Measurements from ENCODE around the gene PACS1. TPM values are rescaled to one million over a fixed set of nuclear protein-coding genes. Genes with fewer than 3 reads are reported as not detected.

Gene PACS1
- total and polyA plus RNA-seq, 2 donors (not counting 1 experiment from before 2014, with no cell fraction given) = 25.9 to 28.5 TPM

DNA sequence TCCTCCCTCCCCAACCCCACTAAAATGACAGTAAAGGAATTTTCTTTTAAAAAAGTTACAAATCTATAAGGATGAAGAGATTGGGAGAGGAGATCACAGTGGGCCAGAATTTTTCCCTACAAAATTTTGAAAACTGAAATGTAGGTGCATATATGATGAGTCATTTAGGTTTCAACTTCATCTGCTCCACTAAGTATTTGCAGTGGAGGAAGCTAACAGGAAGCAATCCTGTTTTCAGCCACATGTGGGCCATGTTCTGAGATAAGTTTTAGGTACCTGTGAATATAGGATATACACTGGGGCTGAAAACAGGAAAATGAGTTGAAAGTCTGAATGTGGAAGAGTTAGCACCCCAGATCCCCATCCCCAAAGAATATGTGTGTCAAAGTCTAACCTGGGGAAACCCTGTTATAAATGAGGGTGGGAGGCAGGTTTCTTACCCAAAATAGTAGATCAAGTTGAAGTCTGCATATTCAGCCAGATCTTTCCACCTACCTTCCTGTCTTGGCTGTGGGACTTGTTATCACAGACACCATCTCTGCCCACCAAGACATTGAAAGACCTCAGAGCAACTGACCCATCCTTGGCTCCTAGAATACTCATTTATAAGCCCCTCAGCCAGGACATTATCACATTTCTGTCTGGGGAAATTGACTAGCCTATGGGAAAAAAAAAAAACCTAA lies 87.3 kb downstream of the PACS1 start:
- Histone ChIP-seq H3K27ac (ENCODE audit: insufficient read depth, low read length) (no peak overlapping the region), H3K9ac (ENCODE audit: insufficient read depth, low read length) (no peak overlapping the region), H3K4me1 (ENCODE audit: control insufficient read depth, extremely low read depth, insufficient read depth, low read length) (no peaks in the 10 kb centered on the region), H3K79me2 (ENCODE audit: control insufficient read depth, insufficient read depth, low read length) (no peaks in the 10 kb centered on the region), H4K20me1 (ENCODE audit: control insufficient read depth, extremely low read depth, insufficient read depth, low read length) (no peaks in the 10 kb centered on the region), H3K4me2 (ENCODE audit: extremely low read depth, insufficient read depth, low read length) (no peak overlapping the region), H2AFZ (ENCODE audit: low read length) (no peak overlapping the region), H3K27me3 (ENCODE audit: control insufficient read depth, insufficient read depth, low read length) (no peaks in the 10 kb centered on the region), H3K4me3 (replicated peaks in 1 of 4; ENCODE audit: control extremely low read depth in 1 of 4, insufficient read depth in 1 of 4, low read depth in 3 of 4, low read length in 4 of 4) (no peak overlapping the region), H3K36me3 (ENCODE audit: control insufficient read depth, insufficient read depth, low read length) (no peaks in the 10 kb centered on the region), H3K9me3 (ENCODE audit: control insufficient read depth, insufficient read depth, low read depth, low read length) (no peaks in the 10 kb centered on the region)
- TF ChIP-seq, protein P1, sequence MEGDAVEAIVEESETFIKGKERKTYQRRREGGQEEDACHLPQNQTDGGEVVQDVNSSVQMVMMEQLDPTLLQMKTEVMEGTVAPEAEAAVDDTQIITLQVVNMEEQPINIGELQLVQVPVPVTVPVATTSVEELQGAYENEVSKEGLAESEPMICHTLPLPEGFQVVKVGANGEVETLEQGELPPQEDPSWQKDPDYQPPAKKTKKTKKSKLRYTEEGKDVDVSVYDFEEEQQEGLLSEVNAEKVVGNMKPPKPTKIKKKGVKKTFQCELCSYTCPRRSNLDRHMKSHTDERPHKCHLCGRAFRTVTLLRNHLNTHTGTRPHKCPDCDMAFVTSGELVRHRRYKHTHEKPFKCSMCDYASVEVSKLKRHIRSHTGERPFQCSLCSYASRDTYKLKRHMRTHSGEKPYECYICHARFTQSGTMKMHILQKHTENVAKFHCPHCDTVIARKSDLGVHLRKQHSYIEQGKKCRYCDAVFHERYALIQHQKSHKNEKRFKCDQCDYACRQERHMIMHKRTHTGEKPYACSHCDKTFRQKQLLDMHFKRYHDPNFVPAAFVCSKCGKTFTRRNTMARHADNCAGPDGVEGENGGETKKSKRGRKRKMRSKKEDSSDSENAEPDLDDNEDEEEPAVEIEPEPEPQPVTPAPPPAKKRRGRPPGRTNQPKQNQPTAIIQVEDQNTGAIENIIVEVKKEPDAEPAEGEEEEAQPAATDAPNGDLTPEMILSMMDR (conservative IDR thresholded peaks at IDR 0.05 in 1 of 2, IDR thresholded peaks at IDR 0.05 in 1 of 2; ENCODE audit: low read depth in 1 of 2, low read length in 2 of 2) = no peak
- TF ChIP-seq EZH2 (IDR thresholded peaks at IDR 0.05; ENCODE audit: low read length, missing control alignments) = no peak
- peak in 1 of 2 donors; percentile 20 for DNase-seq (ENCODE audit: low read depth in 2 of 2)

DNA sequence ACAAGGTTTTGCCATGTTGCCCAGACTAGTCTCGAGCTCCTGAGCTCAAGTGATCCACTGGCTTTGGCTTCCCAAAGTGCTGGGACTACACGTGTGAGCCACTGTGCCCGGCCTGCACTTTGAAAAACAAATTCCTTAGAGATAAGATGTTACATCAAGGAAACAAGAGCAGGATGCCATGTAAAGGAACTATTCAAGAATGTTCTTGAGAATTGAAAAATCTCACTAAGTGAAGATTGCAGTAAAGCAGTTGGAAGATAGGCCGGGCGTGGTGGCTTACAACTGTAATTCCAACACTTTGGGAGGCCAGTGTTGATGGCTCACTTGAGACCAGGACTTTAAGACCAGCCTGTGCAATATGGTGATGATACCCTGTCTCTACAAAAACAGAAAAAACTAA lies 88.1 kb downstream of the PACS1 start:
- H4K20me1 ChIP-seq (ENCODE audit: control insufficient read depth, extremely low read depth, insufficient read depth, low read length) = no peaks in the 10 kb centered on the region
- H3K4me3 ChIP-seq (replicated peaks in 1 of 4; ENCODE audit: control extremely low read depth in 1 of 4, insufficient read depth in 1 of 4, low read depth in 3 of 4, low read length in 4 of 4) = no peak overlapping the region
- no peak overlapping the region for H3K4me2 ChIP-seq (ENCODE audit: extremely low read depth, insufficient read depth, low read length)
- H2AFZ ChIP-seq (ENCODE audit: low read length) = no peak overlapping the region
- no peak overlapping the region for H3K27ac ChIP-seq (ENCODE audit: insufficient read depth, low read length)
- no peaks in the 10 kb centered on the region for H3K9me3 ChIP-seq (ENCODE audit: control insufficient read depth, insufficient read depth, low read depth, low read length)
- DNase-seq (ENCODE audit: low read depth in 2 of 2) = no peak
- H3K4me1 ChIP-seq (ENCODE audit: control insufficient read depth, extremely low read depth, insufficient read depth, low read length) = no peaks in the 10 kb centered on the region
- no peak overlapping the region for H3K9ac ChIP-seq (ENCODE audit: insufficient read depth, low read length)
- no peak for TF ChIP-seq EZH2 (IDR thresholded peaks at IDR 0.05; ENCODE audit: low read length, missing control alignments)
- TF ChIP-seq, protein P1 (conservative IDR thresholded peaks at IDR 0.05 in 1 of 2, IDR thresholded peaks at IDR 0.05 in 1 of 2; ENCODE audit: low read depth in 1 of 2, low read length in 2 of 2) = no peak
- no peaks in the 10 kb centered on the region for H3K79me2 ChIP-seq (ENCODE audit: control insufficient read depth, insufficient read depth, low read length)
- H3K36me3 ChIP-seq (ENCODE audit: control insufficient read depth, insufficient read depth, low read length) = no peaks in the 10 kb centered on the region
- H3K27me3 ChIP-seq (ENCODE audit: control insufficient read depth, insufficient read depth, low read length) = no peaks in the 10 kb centered on the region

DNA sequence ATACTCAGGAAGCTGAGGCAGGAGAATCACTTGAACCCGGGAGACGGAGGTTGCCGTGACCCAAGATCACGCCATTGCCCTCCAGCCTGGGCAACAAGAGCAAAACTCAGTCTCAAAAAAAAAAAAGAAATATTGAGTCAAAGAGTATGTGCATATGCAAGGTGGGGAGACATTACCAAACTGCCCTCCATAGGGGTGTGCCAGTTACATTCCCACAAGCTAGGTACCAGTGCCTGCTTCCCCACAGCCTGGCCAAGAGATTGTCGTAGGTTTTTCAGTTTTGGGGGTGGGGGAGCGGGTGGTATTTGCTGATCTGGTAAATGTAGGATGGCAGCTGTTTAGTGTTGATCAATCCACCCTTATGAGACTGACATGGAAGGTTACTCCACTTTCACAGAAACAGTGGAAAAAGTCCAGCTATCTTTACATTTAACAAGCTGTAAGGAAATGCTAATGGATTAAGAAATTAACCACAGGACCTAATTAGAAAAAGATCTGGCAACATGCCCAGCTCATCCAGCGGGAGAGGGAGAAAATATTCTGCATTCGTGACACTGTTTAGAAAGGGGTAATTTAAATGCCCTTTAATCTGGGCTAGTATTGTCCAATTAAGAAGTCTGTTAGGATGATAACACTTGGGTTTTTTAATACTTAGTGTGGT lies 89.4 kb downstream of the PACS1 start:
- Histone ChIP-seq H3K9me3 (ENCODE audit: control insufficient read depth, insufficient read depth, low read depth, low read length) (no peaks in the 10 kb centered on the region), H2AFZ (ENCODE audit: low read length) (no peak overlapping the region), H3K4me1 (ENCODE audit: control insufficient read depth, extremely low read depth, insufficient read depth, low read length) (no peaks in the 10 kb centered on the region), H3K36me3 (ENCODE audit: control insufficient read depth, insufficient read depth, low read length) (no peaks in the 10 kb centered on the region), H4K20me1 (ENCODE audit: control insufficient read depth, extremely low read depth, insufficient read depth, low read length) (no peaks in the 10 kb centered on the region), H3K79me2 (ENCODE audit: control insufficient read depth, insufficient read depth, low read length) (no peaks in the 10 kb centered on the region), H3K4me2 (ENCODE audit: extremely low read depth, insufficient read depth, low read length) (no peak overlapping the region), H3K27ac (ENCODE audit: insufficient read depth, low read length) (no peak overlapping the region), H3K4me3 (replicated peaks in 1 of 4; ENCODE audit: control extremely low read depth in 1 of 4, insufficient read depth in 1 of 4, low read depth in 3 of 4, low read length in 4 of 4) (no peak overlapping the region), H3K27me3 (ENCODE audit: control insufficient read depth, insufficient read depth, low read length) (no peaks in the 10 kb centered on the region), H3K9ac (ENCODE audit: insufficient read depth, low read length) (no peak overlapping the region)
- DNase-seq (ENCODE audit: low read depth in 2 of 2) = no peak
- TF ChIP-seq, protein P1 (conservative IDR thresholded peaks at IDR 0.05 in 1 of 2, IDR thresholded peaks at IDR 0.05 in 1 of 2; ENCODE audit: low read depth in 1 of 2, low read length in 2 of 2) = no peak
- TF ChIP-seq EZH2 (IDR thresholded peaks at IDR 0.05; ENCODE audit: low read length, missing control alignments) = no peak

All from fibroblast of lung (primary cell).